Keratinocyte (primary cell): ENCODE results near the gene ATOX1. TPM values are rescaled to one million over a fixed set of nuclear protein-coding genes. Genes with fewer than 3 reads are reported as not detected.

Source experiments
- DNase-seq: peaks from one replicate; pipeline ENCODE4 v3.0.0-alpha.2; 2011; ENCODE audit warnings: low read depth, missing footprints, low spot score
- FAIRE-seq: peaks from 2 replicates; lab custom pipeline; 2011; peaks lifted over from hg19 to GRCh38; lab: Jason Lieb, UNC
- H2AFZ ChIP-seq: 2 replicates; pipeline ENCODE4 v1.6.0; 2012; ENCODE audit warnings: low read length, control low read depth, inconsistent platforms; ENCODE audit not compliant: control insufficient read depth
- H3K27ac ChIP-seq: 2 replicates; pipeline ENCODE4 v1.5.1; 2011; ENCODE audit warnings: low read length; ENCODE audit not compliant: control insufficient read depth, insufficient read depth
- H3K27me3 ChIP-seq: 3 replicates; pipeline ENCODE4 v1.6.0; 2011; ENCODE audit warnings: low read length; ENCODE audit not compliant: control insufficient read depth, insufficient read depth; ENCODE audit errors: extremely low read depth
- H3K36me3 ChIP-seq, 2 experiments: 2 replicates in 1 of 2; 3 replicates in 1 of 2; pipeline ENCODE4 v1.5.1; 2011; ENCODE audit warnings: low read length in 2 of 2, mild to moderate bottlenecking in 1 of 2; ENCODE audit not compliant: control insufficient read depth in 2 of 2, insufficient read depth in 2 of 2; ENCODE audit errors: extremely low read depth in 1 of 2
- H3K4me1 ChIP-seq: 3 replicates; pipeline ENCODE4 v1.5.1; 2011; ENCODE audit warnings: low read length; ENCODE audit not compliant: control insufficient read depth, insufficient read depth; ENCODE audit errors: extremely low read depth
- H3K4me2 ChIP-seq: 3 replicates; pipeline ENCODE4 v1.6.0; 2011; ENCODE audit warnings: low read depth, low read length; ENCODE audit not compliant: control insufficient read depth, insufficient read depth; ENCODE audit errors: extremely low read depth
- H3K4me3 ChIP-seq, 3 experiments: fragments of 200-600 bp in 1 of 3; sonication (generic) in 1 of 3; 2 replicates in 2 of 3; 3 replicates in 1 of 3; pipeline ENCODE4 v1.5.1; 2011 to 2016; ENCODE audit warnings: low read length in 3 of 3, mild to moderate bottlenecking in 3 of 3, control low read depth in 2 of 3, inconsistent platforms in 1 of 3, low read depth in 1 of 3, mixed read lengths in 1 of 3, mixed run types in 1 of 3, moderate library complexity in 1 of 3; ENCODE audit not compliant: control insufficient read depth in 2 of 3, insufficient read depth in 2 of 3; ENCODE audit errors: extremely low read depth in 1 of 3
- H3K79me2 ChIP-seq: 2 replicates; pipeline ENCODE4 v1.6.0; 2012; ENCODE audit warnings: low read length; ENCODE audit not compliant: control insufficient read depth, insufficient read depth
- H3K9ac ChIP-seq: 3 replicates; pipeline ENCODE4 v1.6.0; 2011; ENCODE audit warnings: low read length; ENCODE audit not compliant: control insufficient read depth, insufficient read depth; ENCODE audit errors: extremely low read depth
- H3K9me1 ChIP-seq: 3 replicates; pipeline ENCODE4 v1.6.0; 2011; ENCODE audit warnings: low read length; ENCODE audit not compliant: control insufficient read depth, insufficient read depth; ENCODE audit errors: extremely low read depth
- H3K9me3 ChIP-seq: 2 replicates; pipeline ENCODE4 v1.5.1; 2012; ENCODE audit warnings: low read depth, low read length; ENCODE audit not compliant: control insufficient read depth
- H4K20me1 ChIP-seq: 3 replicates; pipeline ENCODE4 v1.6.0; 2011; ENCODE audit warnings: low read length; ENCODE audit not compliant: control insufficient read depth, insufficient read depth; ENCODE audit errors: extremely low read depth
- EZH2 ChIP-seq: IDR thresholded peaks from one replicate; pipeline ENCODE4 v1.6.1; 2012; ENCODE audit warnings: inconsistent platforms, mild to moderate bottlenecking, low read length, moderate library complexity
- dilution Hi-C: fragments of 300-500 bp; cut with MboI; formaldehyde crosslinking; loops from one replicate; pipeline ENCODE4 v1.7.0; 2020; ENCODE audit warnings: low sequenced_read_pairs; ENCODE audit not compliant: extremely low pct_ligation_motif_present
- polyA plus RNA-seq, 5 experiments: library from polyadenylated mRNA; depleted of rRNA in 3 of 5; stranded (reverse) in 3 of 5; stranded (forward) in 1 of 5; unstranded in 1 of 5; fragments of >200 nt; gene quantifications; 1 replicate in 1 of 5; 2 replicates in 3 of 5; 3 replicates in 1 of 5; pipeline versions ENCODE4 v1.2.1 to v1.2.3, GENCODE V29; 2011 to 2012; ENCODE audit warnings: missing spikeins in 2 of 5, low read depth in 1 of 5, low replicate concordance in 1 of 5
- TF ChIP-seq, protein P1 (sequence below), 3 experiments: IDR thresholded peaks in 1 of 3; conservative IDR thresholded peaks in 1 of 3; optimal IDR thresholded peaks in 1 of 3; 2 replicates in 2 of 3; 3 replicates in 1 of 3; pipeline versions ENCODE3 to v1.5.1; 2011; ENCODE audit warnings: low read length in 3 of 3, mild to moderate bottlenecking in 3 of 3, moderate library complexity in 2 of 3, control low read depth in 1 of 3, inconsistent platforms in 1 of 3; ENCODE audit not compliant: insufficient read depth in 2 of 3; ENCODE audit errors: extremely low read depth in 1 of 3

ATOX1 gene
- polyA plus RNA-seq, 1 donor (not counting 4 experiments of a cell fraction or from before 2014, with no cell fraction given), result 173 TPM

DNA sequence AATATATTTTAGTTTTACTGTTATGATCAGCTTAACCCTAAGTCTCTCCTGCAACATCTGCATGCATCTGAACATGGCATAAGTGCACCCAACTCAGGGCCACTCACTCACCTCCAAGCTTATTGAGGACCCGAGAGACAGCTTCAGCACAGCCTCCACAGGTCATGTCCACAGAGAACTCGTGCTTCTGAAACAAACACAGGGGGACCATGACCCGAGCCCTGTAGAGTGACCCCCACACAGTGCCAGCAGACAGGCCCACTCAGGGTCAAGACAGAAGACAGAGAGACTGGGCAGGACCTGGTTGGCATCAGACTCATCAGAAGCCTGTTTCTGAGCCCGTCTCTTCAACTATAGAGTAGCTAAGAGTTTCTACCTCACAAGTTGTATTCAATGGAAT lies 6.8 kb downstream of the ATOX1 start:
- Histone ChIP-seq H3K27ac (no peak overlapping the region), H3K79me2 (peaks cover 71% of the 10 kb centered on the region), H3K4me1 (peaks cover 5% of the 10 kb centered on the region), H3K9me3 (no peaks in the 10 kb centered on the region), H3K36me3 (peaks cover 6 to 9% of the 10 kb centered on the region in 2 experiments), H3K27me3 (no peaks in the 10 kb centered on the region), H4K20me1 (no peaks in the 10 kb centered on the region), H3K4me3 (no peak overlapping the region), H3K9me1 (no peaks in the 10 kb centered on the region), H2AFZ (no peak overlapping the region), H3K4me2 (no peak overlapping the region), H3K9ac (no peak overlapping the region)
- no peak for DNase-seq
- dilution Hi-C loops, result no loop called here
- no peak for FAIRE-seq
- no peak for TF ChIP-seq EZH2
- TF ChIP-seq, protein P1, sequence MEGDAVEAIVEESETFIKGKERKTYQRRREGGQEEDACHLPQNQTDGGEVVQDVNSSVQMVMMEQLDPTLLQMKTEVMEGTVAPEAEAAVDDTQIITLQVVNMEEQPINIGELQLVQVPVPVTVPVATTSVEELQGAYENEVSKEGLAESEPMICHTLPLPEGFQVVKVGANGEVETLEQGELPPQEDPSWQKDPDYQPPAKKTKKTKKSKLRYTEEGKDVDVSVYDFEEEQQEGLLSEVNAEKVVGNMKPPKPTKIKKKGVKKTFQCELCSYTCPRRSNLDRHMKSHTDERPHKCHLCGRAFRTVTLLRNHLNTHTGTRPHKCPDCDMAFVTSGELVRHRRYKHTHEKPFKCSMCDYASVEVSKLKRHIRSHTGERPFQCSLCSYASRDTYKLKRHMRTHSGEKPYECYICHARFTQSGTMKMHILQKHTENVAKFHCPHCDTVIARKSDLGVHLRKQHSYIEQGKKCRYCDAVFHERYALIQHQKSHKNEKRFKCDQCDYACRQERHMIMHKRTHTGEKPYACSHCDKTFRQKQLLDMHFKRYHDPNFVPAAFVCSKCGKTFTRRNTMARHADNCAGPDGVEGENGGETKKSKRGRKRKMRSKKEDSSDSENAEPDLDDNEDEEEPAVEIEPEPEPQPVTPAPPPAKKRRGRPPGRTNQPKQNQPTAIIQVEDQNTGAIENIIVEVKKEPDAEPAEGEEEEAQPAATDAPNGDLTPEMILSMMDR (optimal IDR thresholded peaks at IDR 0.05 in 1 of 3, IDR thresholded peaks at IDR 0.05 in 1 of 3, conservative IDR thresholded peaks at IDR 0.05 in 1 of 3; ENCODE audit: extremely low read depth in 1 of 3, insufficient read depth in 2 of 3, low read length in 3 of 3), result no peak

DNA sequence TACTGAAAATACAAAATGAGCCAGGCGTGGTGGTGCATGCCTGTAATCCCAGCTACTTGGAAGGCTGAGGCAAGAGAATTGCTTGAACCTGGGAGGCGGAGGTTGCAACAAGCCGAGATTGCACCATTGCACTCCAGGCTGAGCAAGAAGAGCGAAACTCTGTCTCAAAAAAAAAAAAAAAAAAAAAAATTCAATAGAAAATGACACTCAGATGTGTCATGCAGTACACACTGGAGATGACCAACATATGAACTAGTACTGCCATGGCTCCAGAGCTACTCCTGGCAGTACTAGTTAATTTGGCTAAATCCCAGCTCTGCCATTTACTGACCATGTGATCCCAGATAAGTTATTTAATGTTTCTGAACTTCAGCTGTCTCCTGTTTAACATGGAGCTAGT lies 7.3 kb downstream of the ATOX1 start:
- Histone ChIP-seq H3K4me1 (peaks cover 10% of the 10 kb centered on the region), H3K36me3 (peaks cover 6 to 9% of the 10 kb centered on the region in 2 experiments), H3K4me2 (no peak overlapping the region), H3K9ac (no peak overlapping the region), H3K79me2 (peaks cover 66% of the 10 kb centered on the region), H4K20me1 (no peaks in the 10 kb centered on the region), H3K9me3 (no peaks in the 10 kb centered on the region), H3K9me1 (no peaks in the 10 kb centered on the region), H3K27ac (no peak overlapping the region), H3K4me3 (no peak overlapping the region), H3K27me3 (no peaks in the 10 kb centered on the region), H2AFZ (no peak overlapping the region)
- DNase-seq (no peak), FAIRE-seq (no peak)
- dilution Hi-C loops, result no loop called here
- TF ChIP-seq, protein P1 (optimal IDR thresholded peaks at IDR 0.05 in 1 of 3, IDR thresholded peaks at IDR 0.05 in 1 of 3, conservative IDR thresholded peaks at IDR 0.05 in 1 of 3; ENCODE audit: extremely low read depth in 1 of 3, insufficient read depth in 2 of 3, low read length in 3 of 3), result no peak
- TF ChIP-seq EZH2, result no peak
